Neuronal stem cell (in vitro differentiated cells): ENCODE measurements around the gene MYOG.

Experiments
- DNase-seq: peaks from one replicate; pipeline ENCODE4 v3.0.0-alpha.2; 2013; ENCODE audit warnings: low spot score
- H2AFZ ChIP-seq: one replicate; pipeline ENCODE4 v1.6.1; 2013; ENCODE audit warnings: mild to moderate bottlenecking, low read length, inconsistent platforms
- H2AK5ac ChIP-seq: 2 replicates; pipeline ENCODE4 v1.6.1; 2013; ENCODE audit warnings: low read depth, mild to moderate bottlenecking, inconsistent platforms, low read length, moderate library complexity, mixed read lengths
- H2BK120ac ChIP-seq: 2 replicates; pipeline ENCODE4 v1.6.1; 2013; ENCODE audit warnings: low read depth, mild to moderate bottlenecking, inconsistent platforms, low read length, moderate library complexity, mixed read lengths
- H2BK12ac ChIP-seq: one replicate; pipeline ENCODE4 v1.6.1; 2013; ENCODE audit warnings: low read length, inconsistent platforms
- H2BK15ac ChIP-seq: 2 replicates; pipeline ENCODE4 v1.6.1; 2013; ENCODE audit warnings: mild to moderate bottlenecking, low read length, inconsistent platforms, mixed read lengths
- H2BK5ac ChIP-seq: one replicate; pipeline ENCODE4 v1.6.1; 2013; ENCODE audit warnings: inconsistent platforms, mild to moderate bottlenecking, low read length, moderate library complexity
- H3K14ac ChIP-seq: one replicate; pipeline ENCODE4 v1.6.1; 2013; ENCODE audit warnings: low read length, inconsistent platforms
- H3K18ac ChIP-seq: 2 replicates; pipeline ENCODE4 v1.6.1; 2013; ENCODE audit warnings: low read length, inconsistent platforms
- H3K23ac ChIP-seq: 2 replicates; pipeline ENCODE4 v1.6.1; 2013; ENCODE audit warnings: low read depth, mild to moderate bottlenecking, mixed read lengths, low read length, inconsistent platforms; ENCODE audit not compliant: poor library complexity
- H3K27ac ChIP-seq: replicated peaks from 3 replicates; pipeline ENCODE4 v1.5.1; 2013; ENCODE audit warnings: low read length, inconsistent platforms
- H3K27me3 ChIP-seq, 3 experiments: 2 replicates each; pipeline ENCODE4 v1.6.1; 2013; ENCODE audit warnings: low read length in 3 of 3, mild to moderate bottlenecking in 2 of 3, inconsistent platforms in 1 of 3, low read depth in 1 of 3, mixed read lengths in 1 of 3, moderate library complexity in 1 of 3; ENCODE audit not compliant: control insufficient read depth in 3 of 3, insufficient read depth in 3 of 3
- H3K36me3 ChIP-seq, 2 donors: replicated peaks in 1 of 2; 2 replicates each; pipeline ENCODE4 v1.6.1; 2013; ENCODE audit warnings: low read length in 2 of 2; ENCODE audit not compliant: control insufficient read depth in 2 of 2, insufficient read depth in 2 of 2
- H3K4ac ChIP-seq: 2 replicates; pipeline ENCODE4 v1.6.1; 2013; ENCODE audit warnings: inconsistent platforms, mild to moderate bottlenecking, low read length, moderate library complexity
- H3K4me1 ChIP-seq, 2 donors: 1 replicate in 1 of 2; 2 replicates in 1 of 2; pipeline ENCODE4 v1.6.1; 2013; ENCODE audit warnings: low read length in 2 of 2, low read depth in 1 of 2; ENCODE audit not compliant: control insufficient read depth in 2 of 2, insufficient read depth in 1 of 2
- H3K4me2 ChIP-seq: one replicate; pipeline ENCODE4 v1.6.1; 2013; ENCODE audit warnings: mild to moderate bottlenecking, low read length, inconsistent platforms; ENCODE audit not compliant: insufficient read depth, poor library complexity, severe bottlenecking
- H3K4me3 ChIP-seq, 2 donors: 2 replicates each; pipeline ENCODE4 v1.5.1; 2013; ENCODE audit warnings: low read length in 2 of 2, mild to moderate bottlenecking in 2 of 2, inconsistent platforms in 1 of 2, moderate library complexity in 1 of 2
- H3K79me1 ChIP-seq: one replicate; pipeline ENCODE4 v1.6.1; 2013; ENCODE audit warnings: low read depth, mild to moderate bottlenecking, inconsistent platforms, low read length, moderate library complexity
- H3K9ac ChIP-seq: one replicate; pipeline ENCODE4 v1.6.1; 2013; ENCODE audit warnings: mild to moderate bottlenecking, low read depth, low read length, inconsistent platforms; ENCODE audit not compliant: poor library complexity
- H3K9me3 ChIP-seq, 2 donors: replicated peaks in 1 of 2; 2 replicates each; pipeline versions ENCODE3 to v1.6.1; 2013; ENCODE audit warnings: low read length in 2 of 2, mild to moderate bottlenecking in 2 of 2, inconsistent platforms in 1 of 2, low read depth in 1 of 2, mixed read lengths in 1 of 2, moderate library complexity in 1 of 2; ENCODE audit not compliant: control insufficient read depth in 2 of 2, insufficient read depth in 1 of 2
- H4K8ac ChIP-seq: one replicate; pipeline ENCODE4 v1.6.1; 2013; ENCODE audit warnings: low read depth, mild to moderate bottlenecking, inconsistent platforms, low read length, moderate library complexity
- H4K91ac ChIP-seq: one replicate; pipeline ENCODE4 v1.6.1; 2013; ENCODE audit warnings: low read length, low read depth, mild to moderate bottlenecking, inconsistent platforms; ENCODE audit not compliant: poor library complexity
- WGBS, 2 donors: extraction: QIAGEN DNeasy Blood & Tissue Kit; methylation state at CpG; one replicate each; pipeline ENCODE4 v1.1.7; 2013; ENCODE audit warnings: missing lambda C conversion rate in 2 of 2, mixed read lengths in 1 of 2; ENCODE audit not compliant: insufficient read length in 2 of 2, insufficient replicate concordance in 1 of 2; ENCODE audit errors: extremely low coverage in 2 of 2; 5-methylcytosine and 5-hydroxymethylcytosine counted together

MYOG gene

GRCh38 chr1:203091199-203091477 is 5.3 kb upstream of the MYOG start:
- H3K4me2 ChIP-seq: no peak overlapping the region
- no peak overlapping the region for H2AK5ac ChIP-seq
- H4K91ac ChIP-seq: no peak overlapping the region
- WGBS, 2 donors: no CpG with 5 or more reads among the region's 4 CpGs
- peaks cover 0 to 12% of the 10 kb centered on the region in 2 donors for H3K9me3 ChIP-seq
- H3K36me3 ChIP-seq: no peaks in the 10 kb centered on the region
- peaks cover 0 to 4% of the 10 kb centered on the region in 2 donors for H3K4me1 ChIP-seq
- no peak overlapping the region for H2BK12ac ChIP-seq
- no peak overlapping the region for H3K9ac ChIP-seq
- no peak for DNase-seq
- H3K4me3 ChIP-seq: no peak overlapping the region
- no peak overlapping the region for H2BK15ac ChIP-seq
- H3K23ac ChIP-seq: no peak overlapping the region
- H3K14ac ChIP-seq: no peak overlapping the region
- no peak overlapping the region for H3K4ac ChIP-seq
- no peak overlapping the region for H2BK120ac ChIP-seq
- H3K79me1 ChIP-seq: no peaks in the 10 kb centered on the region
- no peak overlapping the region for H4K8ac ChIP-seq
- peak overlapping the region; percentile 30 for H2BK5ac ChIP-seq
- peaks cover 0 to 6% (median 0%) of the 10 kb centered on the region in 3 experiments for H3K27me3 ChIP-seq
- H2AFZ ChIP-seq: no peak overlapping the region
- H3K18ac ChIP-seq: no peak overlapping the region
- no peak overlapping the region for H3K27ac ChIP-seq

GRCh38 chr1:203090421-203091198 is 4.8 kb upstream of the MYOG start:
- H4K8ac ChIP-seq: no peak overlapping the region
- peaks cover 0 to 4% of the 10 kb centered on the region in 2 donors for H3K4me1 ChIP-seq
- peak overlapping the region; percentile 23 for H3K18ac ChIP-seq
- H3K27me3 ChIP-seq: peaks cover 0 to 6% (median 0%) of the 10 kb centered on the region in 3 experiments
- H3K9ac ChIP-seq: no peak overlapping the region
- H3K36me3 ChIP-seq: no peaks in the 10 kb centered on the region
- H2BK120ac ChIP-seq: no peak overlapping the region
- H4K91ac ChIP-seq: no peak overlapping the region
- WGBS, 2 donors: no CpG with 5 or more reads among the region's 6 CpGs
- no peak overlapping the region for H3K4me2 ChIP-seq
- no peak for DNase-seq
- no peak overlapping the region for H2BK12ac ChIP-seq
- H3K9me3 ChIP-seq: peaks cover 0 to 8% of the 10 kb centered on the region in 2 donors
- peak overlapping the region; percentile 30 for H2BK5ac ChIP-seq
- H2AFZ ChIP-seq: no peak overlapping the region
- H3K27ac ChIP-seq: no peak overlapping the region
- H3K79me1 ChIP-seq: no peaks in the 10 kb centered on the region
- no peak overlapping the region for H2AK5ac ChIP-seq
- H3K4ac ChIP-seq: no peak overlapping the region
- no peak overlapping the region for H3K4me3 ChIP-seq
- no peak overlapping the region for H3K14ac ChIP-seq
- H3K23ac ChIP-seq: no peak overlapping the region
- no peak overlapping the region for H2BK15ac ChIP-seq

GRCh38 chr1:203089651-203090045 is 3.8 kb upstream of the MYOG start:
- Histone ChIP-seq H3K4me3 (no peak overlapping the region), H3K4ac (no peak overlapping the region), H3K14ac (no peak overlapping the region), H3K27ac (no peak overlapping the region), H2BK15ac (no peak overlapping the region), H2BK5ac (no peak overlapping the region), H3K9ac (no peak overlapping the region), H2AK5ac (peak overlapping the region; percentile 20), H3K4me1 (peaks cover 0 to 4% of the 10 kb centered on the region in 2 donors), H3K27me3 (peaks cover 0 to 6% (median 0%) of the 10 kb centered on the region in 3 experiments), H3K18ac (peak overlapping the region; percentile 21), H4K91ac (no peak overlapping the region), H3K79me1 (no peaks in the 10 kb centered on the region), H3K23ac (peak overlapping the region; percentile 50), H2AFZ (no peak overlapping the region), H3K9me3 (peaks cover 0 to 4% of the 10 kb centered on the region in 2 donors), H2BK12ac (no peak overlapping the region), H3K36me3 (no peaks in the 10 kb centered on the region), H4K8ac (no peak overlapping the region), H3K4me2 (no peak overlapping the region), H2BK120ac (no peak overlapping the region)
- WGBS, 2 donors: no CpG with 5 or more reads among the region's 7 CpGs
- DNase-seq: no peak

- WGBS, 2 donors: no CpG with 5 or more reads among the region's 7 CpGs
- Histone ChIP-seq H2BK12ac (no peak overlapping the region), H3K27ac (no peak overlapping the region), H3K79me1 (no peaks in the 10 kb centered on the region), H3K4ac (no peak overlapping the region), H3K9ac (no peak overlapping the region), H3K4me2 (no peak overlapping the region), H3K36me3 (no peaks in the 10 kb centered on the region), H3K23ac (no peak overlapping the region), H3K18ac (peak overlapping the region; percentile 52), H3K14ac (no peak overlapping the region), H3K4me1 (peaks cover 0 to 4% of the 10 kb centered on the region in 2 donors), H3K4me3 (no peak overlapping the region), H2AK5ac (no peak overlapping the region), H2BK120ac (no peak overlapping the region), H3K27me3 (peaks cover 0 to 6% (median 0%) of the 10 kb centered on the region in 3 experiments), H2BK5ac (no peak overlapping the region), H4K8ac (no peak overlapping the region), H2AFZ (no peak overlapping the region), H4K91ac (no peak overlapping the region), H3K9me3 (no peaks in the 10 kb centered on the region), H2BK15ac (no peak overlapping the region)
- DNase-seq: no peak
Measured at GRCh38 chr1:203089001-203089650, 3.3 kb upstream of the MYOG start.
